H9 (cell line): ENCODE measurements around the gene PARP3. TPM values are rescaled to one million over a fixed set of nuclear protein-coding genes. Genes with fewer than 3 reads are reported as not detected.

Experiments
- DNase-seq: peaks from one replicate; pipeline ENCODE4 v3.0.0-alpha.2; 2017
- H2AFZ ChIP-seq: one replicate; pipeline ENCODE4 v1.6.1; 2013; ENCODE audit warnings: mild to moderate bottlenecking, low read length, control low read depth, moderate library complexity
- H2AK5ac ChIP-seq: 2 replicates; pipeline ENCODE4 v1.6.1; 2013; ENCODE audit warnings: low read length, control low read depth, mixed read lengths; ENCODE audit not compliant: insufficient read length
- H2BK120ac ChIP-seq: one replicate; pipeline ENCODE4 v1.6.1; 2013; ENCODE audit warnings: low read depth, mild to moderate bottlenecking, low read length, control low read depth, inconsistent platforms; ENCODE audit not compliant: poor library complexity, severe bottlenecking
- H2BK12ac ChIP-seq: 2 replicates; pipeline ENCODE4 v1.6.1; 2013; ENCODE audit warnings: low read length, control low read depth, mixed read lengths, low read depth; ENCODE audit not compliant: insufficient read length
- H2BK15ac ChIP-seq: 2 replicates; pipeline ENCODE4 v1.6.1; 2013; ENCODE audit warnings: low read depth, low read length, control low read depth
- H2BK20ac ChIP-seq: one replicate; pipeline ENCODE4 v1.6.1; 2013; ENCODE audit warnings: low read depth, mild to moderate bottlenecking, low read length, control low read depth, inconsistent platforms; ENCODE audit not compliant: poor library complexity, severe bottlenecking
- H2BK5ac ChIP-seq: 2 replicates; pipeline ENCODE4 v1.6.1; 2013; ENCODE audit warnings: low read length, control low read depth, mixed read lengths; ENCODE audit not compliant: insufficient read length
- H3K14ac ChIP-seq: 2 replicates; pipeline ENCODE4 v1.6.1; 2013; ENCODE audit warnings: low read length, control low read depth; ENCODE audit not compliant: insufficient read depth
- H3K18ac ChIP-seq: 2 replicates; pipeline ENCODE4 v1.6.1; 2013; ENCODE audit warnings: low read depth, mild to moderate bottlenecking, mixed read lengths, low read length, control low read depth; ENCODE audit not compliant: insufficient read length
- H3K23ac ChIP-seq: 2 replicates; pipeline ENCODE4 v1.6.1; 2013; ENCODE audit warnings: low read length, control low read depth, mixed read lengths, low read depth; ENCODE audit not compliant: insufficient read length
- H3K23me2 ChIP-seq: 2 replicates; pipeline ENCODE4 v1.6.1; 2013; ENCODE audit warnings: low read depth, mild to moderate bottlenecking, mixed read lengths, low read length, control low read depth; ENCODE audit not compliant: insufficient read length, poor library complexity, severe bottlenecking
- H3K27ac ChIP-seq: 2 replicates; pipeline ENCODE4 v1.5.1; 2013; ENCODE audit warnings: low read length, control low read depth, mixed read lengths, low read depth; ENCODE audit not compliant: insufficient read length
- H3K27me3 ChIP-seq: 2 replicates; pipeline ENCODE4 v1.6.1; 2013; ENCODE audit warnings: low read length, control low read depth, inconsistent platforms; ENCODE audit not compliant: insufficient read depth
- H3K4ac ChIP-seq: 2 replicates; pipeline ENCODE4 v1.6.1; 2013; ENCODE audit warnings: low read depth, mild to moderate bottlenecking, control low read depth, inconsistent platforms, low read length, moderate library complexity
- H3K4me1 ChIP-seq: 2 replicates; pipeline ENCODE4 v1.6.1; 2013; ENCODE audit warnings: low read length, control low read depth, inconsistent platforms; ENCODE audit not compliant: insufficient read depth
- H3K4me2 ChIP-seq: 2 replicates; pipeline ENCODE4 v1.6.1; 2013; ENCODE audit warnings: low read length, control low read depth, mixed read lengths; ENCODE audit not compliant: insufficient read length, insufficient read depth
- H3K56ac ChIP-seq: 2 replicates; pipeline ENCODE4 v1.6.1; 2013; ENCODE audit warnings: low read depth, mild to moderate bottlenecking, mixed read lengths, low read length, control low read depth; ENCODE audit not compliant: insufficient read length
- H3K79me1 ChIP-seq: 2 replicates; pipeline ENCODE4 v1.6.1; 2013; ENCODE audit warnings: low read depth, mild to moderate bottlenecking, moderate library complexity, low read length, control low read depth, inconsistent platforms; ENCODE audit not compliant: insufficient read depth, poor library complexity, severe bottlenecking
- H3K79me2 ChIP-seq: 2 replicates; pipeline ENCODE4 v1.6.1; 2013; ENCODE audit warnings: low read length, control low read depth, inconsistent platforms; ENCODE audit not compliant: insufficient read depth
- H3K9ac ChIP-seq: 2 replicates; pipeline ENCODE4 v1.6.1; 2013; ENCODE audit warnings: low read length, control low read depth, mixed read lengths; ENCODE audit not compliant: insufficient read length; ENCODE audit errors: extremely low read depth
- H3K9me3 ChIP-seq: one replicate; pipeline ENCODE4 v1.6.1; 2013; ENCODE audit warnings: low read depth, low read length, inconsistent platforms; ENCODE audit not compliant: control insufficient read depth
- H3T11ph ChIP-seq: one replicate; pipeline ENCODE4 v1.6.1; 2013; ENCODE audit warnings: mild to moderate bottlenecking, low read length, control low read depth, inconsistent platforms
- H4K20me1 ChIP-seq: one replicate; pipeline ENCODE4 v1.6.1; 2013; ENCODE audit not compliant: control insufficient read depth, insufficient read length, insufficient read depth
- H4K5ac ChIP-seq: 2 replicates; pipeline ENCODE4 v1.6.1; 2013; ENCODE audit warnings: low read depth, mild to moderate bottlenecking, mixed read lengths, low read length, control low read depth; ENCODE audit not compliant: insufficient read length
- H4K8ac ChIP-seq: replicated peaks from 2 replicates; pipeline ENCODE4 v1.6.1; 2013; ENCODE audit warnings: low read length, control low read depth, mixed read lengths, low read depth; ENCODE audit not compliant: insufficient read length
- H4K91ac ChIP-seq: 2 replicates; pipeline ENCODE4 v1.6.1; 2013; ENCODE audit warnings: low read depth, mild to moderate bottlenecking, moderate library complexity, mixed read lengths, low read length, control low read depth; ENCODE audit not compliant: insufficient read length
- H3K27ac Mint-ChIP-seq, 3 experiments: 2 replicates in 2 of 3; 3 replicates in 1 of 3; pipeline ENCODE4 v1.8.0; 2020 to 2021; ENCODE audit warnings: mixed read lengths in 3 of 3, mild to moderate bottlenecking in 1 of 3, moderate library complexity in 1 of 3
- H3K27me3 Mint-ChIP-seq: 2 replicates; pipeline ENCODE4 v1.8.0; 2021; ENCODE audit warnings: low read depth, mild to moderate bottlenecking, moderate library complexity, mixed read lengths
- H3K36me3 Mint-ChIP-seq, 3 experiments: 2 replicates in 2 of 3; 3 replicates in 1 of 3; pipeline ENCODE4 v1.8.0; 2020 to 2021; ENCODE audit warnings: low read depth in 3 of 3, mixed read lengths in 3 of 3; ENCODE audit not compliant: insufficient read depth in 1 of 3
- H3K4me1 Mint-ChIP-seq, 2 experiments: 2 replicates each; pipeline ENCODE4 v1.8.0; 2020; ENCODE audit warnings: mixed read lengths in 2 of 2
- H3K4me3 Mint-ChIP-seq, 2 experiments: 2 replicates in 1 of 2; 3 replicates in 1 of 2; pipeline ENCODE4 v1.8.0; 2020 to 2021; ENCODE audit warnings: mild to moderate bottlenecking in 2 of 2, mixed read lengths in 2 of 2, moderate library complexity in 1 of 2
- H3K9me3 Mint-ChIP-seq, 2 experiments: 2 replicates in 1 of 2; 3 replicates in 1 of 2; pipeline ENCODE4 v1.8.0; 2020; ENCODE audit warnings: mild to moderate bottlenecking in 2 of 2, mixed read lengths in 2 of 2, moderate library complexity in 1 of 2
- WGBS: extraction: QIAGEN DNeasy Blood & Tissue Kit; methylation state at CpG from one replicate; pipeline ENCODE4 v1.1.7; 2013; ENCODE audit warnings: missing lambda C conversion rate, low lambda C conversion rate, mixed read lengths; ENCODE audit not compliant: insufficient read length; ENCODE audit errors: extremely low coverage; 5-methylcytosine and 5-hydroxymethylcytosine counted together
- total RNA-seq: library from RNA; stranded (reverse); gene quantifications from 2 replicates; pipeline ENCODE4 v1.2.1, GENCODE V29; 2021
- TF ChIP-seq, protein P1 (sequence below): fragments of 200-600 bp; sonication (generic); conservative IDR thresholded peaks from 3 replicates; pipeline ENCODE4 v1.8.0; 2021; ENCODE audit warnings: antibody characterized with exemption, mild to moderate bottlenecking

PARP3 gene
- total RNA-seq, 1 experiment from 2014 or later, result 1.3 TPM

DNA sequence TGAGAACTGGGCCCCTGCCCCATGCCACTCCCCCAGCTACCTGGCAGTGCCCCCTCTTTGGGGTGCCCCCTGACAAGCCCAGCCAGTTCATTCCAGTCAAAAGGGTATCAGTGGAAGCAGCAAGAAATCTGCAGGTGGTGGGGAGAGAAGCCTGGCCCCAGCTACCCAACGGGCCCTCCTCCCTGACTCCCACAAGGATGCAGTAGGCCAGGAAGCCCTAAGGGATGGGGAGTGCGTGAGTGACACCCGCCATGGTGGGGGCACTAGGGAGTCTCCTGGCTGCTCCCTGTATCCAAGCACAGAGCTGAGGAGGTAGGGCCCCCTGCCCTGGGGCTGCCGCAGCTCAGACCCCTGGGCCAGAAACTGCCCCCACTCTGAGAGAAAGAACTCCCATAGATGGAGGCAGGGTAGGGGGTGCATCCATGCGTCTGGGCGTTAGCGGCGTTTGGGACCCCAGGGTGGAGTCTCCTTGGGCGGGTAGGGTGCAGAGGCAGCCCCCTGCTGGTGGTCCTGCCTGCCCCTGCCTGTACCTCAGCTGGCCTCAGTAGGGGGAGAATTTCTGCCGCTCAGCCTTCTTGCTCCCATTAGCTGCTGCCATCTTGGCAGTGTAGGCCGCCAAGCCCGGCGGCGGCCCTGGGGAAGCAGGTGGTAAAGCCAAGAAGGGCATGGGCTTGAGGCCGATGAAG is 15.5 kb downstream of the PARP3 start:
- no peak overlapping the region for H3K23ac ChIP-seq
- no peak overlapping the region for H3K27ac Mint-ChIP-seq
- no peak overlapping the region for H2BK12ac ChIP-seq
- H3T11ph ChIP-seq, result no peak overlapping the region
- no peaks in the 10 kb centered on the region for H3K4me1 ChIP-seq
- no peak overlapping the region for H2AK5ac ChIP-seq
- H4K8ac ChIP-seq, result no peak overlapping the region
- H4K5ac ChIP-seq, result no peak overlapping the region
- H2BK120ac ChIP-seq, result no peak overlapping the region
- H2AFZ ChIP-seq, result no peak overlapping the region
- no peak overlapping the region for H3K4me2 ChIP-seq
- peaks cover 71% of the 10 kb centered on the region for H3K27me3 Mint-ChIP-seq
- H3K4me3 Mint-ChIP-seq, result no peak overlapping the region
- H3K9me3 Mint-ChIP-seq, result no peaks in the 10 kb centered on the region
- no peak overlapping the region for H2BK15ac ChIP-seq
- peaks cover 12 to 25% of the 10 kb centered on the region in 2 experiments for H3K4me1 Mint-ChIP-seq
- TF ChIP-seq, protein P1, sequence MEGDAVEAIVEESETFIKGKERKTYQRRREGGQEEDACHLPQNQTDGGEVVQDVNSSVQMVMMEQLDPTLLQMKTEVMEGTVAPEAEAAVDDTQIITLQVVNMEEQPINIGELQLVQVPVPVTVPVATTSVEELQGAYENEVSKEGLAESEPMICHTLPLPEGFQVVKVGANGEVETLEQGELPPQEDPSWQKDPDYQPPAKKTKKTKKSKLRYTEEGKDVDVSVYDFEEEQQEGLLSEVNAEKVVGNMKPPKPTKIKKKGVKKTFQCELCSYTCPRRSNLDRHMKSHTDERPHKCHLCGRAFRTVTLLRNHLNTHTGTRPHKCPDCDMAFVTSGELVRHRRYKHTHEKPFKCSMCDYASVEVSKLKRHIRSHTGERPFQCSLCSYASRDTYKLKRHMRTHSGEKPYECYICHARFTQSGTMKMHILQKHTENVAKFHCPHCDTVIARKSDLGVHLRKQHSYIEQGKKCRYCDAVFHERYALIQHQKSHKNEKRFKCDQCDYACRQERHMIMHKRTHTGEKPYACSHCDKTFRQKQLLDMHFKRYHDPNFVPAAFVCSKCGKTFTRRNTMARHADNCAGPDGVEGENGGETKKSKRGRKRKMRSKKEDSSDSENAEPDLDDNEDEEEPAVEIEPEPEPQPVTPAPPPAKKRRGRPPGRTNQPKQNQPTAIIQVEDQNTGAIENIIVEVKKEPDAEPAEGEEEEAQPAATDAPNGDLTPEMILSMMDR, result no peak
- H4K91ac ChIP-seq, result no peak overlapping the region
- no peak overlapping the region for H3K18ac ChIP-seq
- no peak overlapping the region for H2BK5ac ChIP-seq
- no peak overlapping the region for H3K27ac ChIP-seq
- no peak overlapping the region for H3K14ac ChIP-seq
- no CpG with 5 or more reads among the region's 15 CpGs for WGBS
- H3K36me3 Mint-ChIP-seq, result no peaks in the 10 kb centered on the region
- no peaks in the 10 kb centered on the region for H3K79me2 ChIP-seq
- no peak overlapping the region for H3K9ac ChIP-seq
- no peak overlapping the region for H3K4ac ChIP-seq
- H3K27me3 ChIP-seq, result peaks cover 21% of the 10 kb centered on the region
- DNase-seq, result no peak
- no peak overlapping the region for H2BK20ac ChIP-seq
- H3K23me2 ChIP-seq, result no peaks in the 10 kb centered on the region
- no peak overlapping the region for H3K56ac ChIP-seq
- no peaks in the 10 kb centered on the region for H3K9me3 ChIP-seq
- H4K20me1 ChIP-seq, result no peaks in the 10 kb centered on the region
- H3K79me1 ChIP-seq, result no peaks in the 10 kb centered on the region
